NB4 (cell line): Measurements from ENCODE around the gene RAG1.

ENCODE experiments used
- TF ChIP-seq, protein P1 (sequence below): IDR thresholded peaks from one replicate; pipeline ENCODE4 v1.5.1; 2012; ENCODE audit warnings: low read depth, low read length
- TF ChIP-seq, protein P2 (sequence below): IDR thresholded peaks from 2 replicates; pipeline ENCODE4 v1.6.1; 2011; ENCODE audit warnings: low read depth, low read length

GRCh38 chr11:36617543-36618362, 49.9 kb downstream of the RAG1 start:
- TF ChIP-seq, protein P1, sequence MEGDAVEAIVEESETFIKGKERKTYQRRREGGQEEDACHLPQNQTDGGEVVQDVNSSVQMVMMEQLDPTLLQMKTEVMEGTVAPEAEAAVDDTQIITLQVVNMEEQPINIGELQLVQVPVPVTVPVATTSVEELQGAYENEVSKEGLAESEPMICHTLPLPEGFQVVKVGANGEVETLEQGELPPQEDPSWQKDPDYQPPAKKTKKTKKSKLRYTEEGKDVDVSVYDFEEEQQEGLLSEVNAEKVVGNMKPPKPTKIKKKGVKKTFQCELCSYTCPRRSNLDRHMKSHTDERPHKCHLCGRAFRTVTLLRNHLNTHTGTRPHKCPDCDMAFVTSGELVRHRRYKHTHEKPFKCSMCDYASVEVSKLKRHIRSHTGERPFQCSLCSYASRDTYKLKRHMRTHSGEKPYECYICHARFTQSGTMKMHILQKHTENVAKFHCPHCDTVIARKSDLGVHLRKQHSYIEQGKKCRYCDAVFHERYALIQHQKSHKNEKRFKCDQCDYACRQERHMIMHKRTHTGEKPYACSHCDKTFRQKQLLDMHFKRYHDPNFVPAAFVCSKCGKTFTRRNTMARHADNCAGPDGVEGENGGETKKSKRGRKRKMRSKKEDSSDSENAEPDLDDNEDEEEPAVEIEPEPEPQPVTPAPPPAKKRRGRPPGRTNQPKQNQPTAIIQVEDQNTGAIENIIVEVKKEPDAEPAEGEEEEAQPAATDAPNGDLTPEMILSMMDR, result no peak
- TF ChIP-seq, protein P2, sequence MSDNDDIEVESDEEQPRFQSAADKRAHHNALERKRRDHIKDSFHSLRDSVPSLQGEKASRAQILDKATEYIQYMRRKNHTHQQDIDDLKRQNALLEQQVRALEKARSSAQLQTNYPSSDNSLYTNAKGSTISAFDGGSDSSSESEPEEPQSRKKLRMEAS, result no peak
